Epithelial cell of proximal tubule (primary cell): ENCODE data around the gene KCTD2. TPM values are rescaled to one million over a fixed set of nuclear protein-coding genes. Genes with fewer than 3 reads are reported as not detected.
A peak's percentile ranks its signal among the peaks of the same experiment; 100 is the strongest.

Experiments
- DNase-seq: peaks from one replicate; pipeline ENCODE4 v3.0.0-alpha.2; 2011; ENCODE audit warnings: low read depth
- H3K4me3 ChIP-seq: 2 replicates; pipeline ENCODE4 v1.5.1; 2011; ENCODE audit warnings: low read depth, mild to moderate bottlenecking, low read length
- total RNA-seq: library from RNA; depleted of rRNA; stranded (reverse); fragments of >200 nt; gene quantifications from 2 replicates; pipeline ENCODE4 v1.2.3, GENCODE V29; 2015
- TF ChIP-seq, protein P1 (sequence below): conservative IDR thresholded peaks from 2 replicates; pipeline ENCODE4 v1.5.1; 2012; ENCODE audit warnings: low read depth, mild to moderate bottlenecking, low read length

The KCTD2 gene
- total RNA-seq, 1 donor from 2014 or later: 19.2 TPM

DNA sequence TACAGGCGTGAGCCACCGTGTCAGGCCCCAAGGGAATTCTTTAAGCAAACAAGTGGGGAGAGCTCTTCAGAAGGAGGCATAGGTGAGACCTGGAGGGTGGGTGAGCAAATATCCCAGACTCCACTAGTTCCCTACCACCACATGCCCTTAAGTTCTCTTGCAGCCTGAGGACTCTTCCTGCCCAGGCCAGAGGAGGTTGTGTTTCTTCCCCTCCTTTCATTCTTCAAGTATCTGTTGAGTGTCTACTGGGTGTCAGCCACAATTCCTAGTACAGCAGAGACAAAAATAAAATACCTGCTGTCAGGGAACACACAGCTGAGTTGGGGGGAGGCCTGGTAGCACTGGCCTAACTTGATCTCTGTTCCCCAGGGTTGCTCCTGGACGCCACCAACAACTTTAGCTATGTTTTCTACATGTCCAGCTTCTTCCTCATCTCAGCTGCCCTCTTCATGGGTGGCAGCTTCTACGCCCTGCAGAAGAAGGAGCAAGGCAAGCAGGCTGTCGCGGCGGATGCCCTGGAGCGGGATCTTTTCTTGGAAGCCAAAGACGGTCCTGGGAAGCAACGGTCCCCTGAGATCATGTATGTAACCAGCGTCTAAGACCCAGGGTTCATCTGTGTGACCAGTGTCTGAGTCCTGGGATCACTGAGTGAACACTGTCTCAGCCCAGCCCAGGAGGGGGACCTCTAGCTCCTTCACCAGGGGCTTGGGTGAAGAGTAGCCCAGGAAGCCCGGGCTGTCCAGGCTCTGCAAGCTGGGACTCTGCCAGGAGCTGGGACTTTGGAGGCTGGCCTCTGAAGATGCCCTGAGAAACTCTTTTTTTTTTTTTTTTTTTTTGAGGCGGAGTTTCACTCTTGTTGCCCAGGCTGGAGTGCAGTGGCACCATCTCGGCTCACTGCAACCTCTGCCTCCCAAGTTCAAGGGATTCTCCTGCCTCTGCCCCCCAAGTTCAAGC lies 56.9 kb downstream of the KCTD2 start:
- TF ChIP-seq, protein P1, sequence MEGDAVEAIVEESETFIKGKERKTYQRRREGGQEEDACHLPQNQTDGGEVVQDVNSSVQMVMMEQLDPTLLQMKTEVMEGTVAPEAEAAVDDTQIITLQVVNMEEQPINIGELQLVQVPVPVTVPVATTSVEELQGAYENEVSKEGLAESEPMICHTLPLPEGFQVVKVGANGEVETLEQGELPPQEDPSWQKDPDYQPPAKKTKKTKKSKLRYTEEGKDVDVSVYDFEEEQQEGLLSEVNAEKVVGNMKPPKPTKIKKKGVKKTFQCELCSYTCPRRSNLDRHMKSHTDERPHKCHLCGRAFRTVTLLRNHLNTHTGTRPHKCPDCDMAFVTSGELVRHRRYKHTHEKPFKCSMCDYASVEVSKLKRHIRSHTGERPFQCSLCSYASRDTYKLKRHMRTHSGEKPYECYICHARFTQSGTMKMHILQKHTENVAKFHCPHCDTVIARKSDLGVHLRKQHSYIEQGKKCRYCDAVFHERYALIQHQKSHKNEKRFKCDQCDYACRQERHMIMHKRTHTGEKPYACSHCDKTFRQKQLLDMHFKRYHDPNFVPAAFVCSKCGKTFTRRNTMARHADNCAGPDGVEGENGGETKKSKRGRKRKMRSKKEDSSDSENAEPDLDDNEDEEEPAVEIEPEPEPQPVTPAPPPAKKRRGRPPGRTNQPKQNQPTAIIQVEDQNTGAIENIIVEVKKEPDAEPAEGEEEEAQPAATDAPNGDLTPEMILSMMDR: no peak
- no peak for DNase-seq
- H3K4me3 ChIP-seq: no peak overlapping the region

DNA sequence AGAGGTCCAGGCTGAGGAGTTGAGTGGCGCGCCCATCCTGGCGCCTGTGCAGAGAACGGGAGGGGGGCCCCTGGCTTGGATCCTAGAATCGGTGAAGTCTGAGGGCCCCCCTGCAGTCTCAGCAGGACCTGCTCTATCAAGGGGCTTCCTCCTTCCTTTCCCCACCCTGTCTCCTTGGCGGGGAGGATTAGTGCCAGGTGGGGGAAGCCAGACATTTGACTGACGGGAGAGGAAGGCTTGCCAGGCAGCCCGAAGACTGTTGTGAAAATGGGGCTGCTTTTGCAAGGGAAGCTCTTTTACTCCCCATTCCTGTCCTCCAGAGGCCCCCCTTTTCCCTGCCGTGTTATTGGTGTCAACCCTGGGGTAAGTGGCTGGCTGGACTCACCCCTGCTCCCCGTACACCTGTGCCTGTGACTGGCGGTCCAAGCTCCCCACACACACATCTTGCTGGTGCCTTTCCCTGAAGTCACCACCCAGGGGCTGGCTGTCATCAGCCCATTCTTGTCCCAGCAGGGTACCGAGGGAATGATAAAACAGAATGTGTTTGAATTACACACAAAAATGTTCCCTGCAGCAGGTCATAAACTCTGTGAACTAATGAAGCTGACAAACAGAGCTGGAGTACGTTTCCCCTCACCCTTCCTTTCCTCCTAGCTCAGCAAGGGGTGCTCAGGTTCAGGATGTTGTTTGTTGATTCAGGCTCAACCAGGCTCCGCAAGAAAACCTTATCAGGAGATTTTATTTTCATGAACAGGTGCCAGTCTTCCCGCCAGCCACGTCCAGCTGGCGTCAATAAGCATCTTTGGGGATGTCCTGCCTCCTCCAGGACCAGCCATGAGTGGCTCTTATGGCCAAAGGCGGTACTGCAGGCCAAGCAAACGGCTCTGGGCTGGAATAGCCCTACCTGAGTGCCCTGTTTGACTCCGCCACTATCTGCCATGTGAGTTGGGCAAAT lies 58.4 kb downstream of the KCTD2 start:
- no peak overlapping the region for H3K4me3 ChIP-seq
- TF ChIP-seq, protein P1: peak; percentile 76
- no peak for DNase-seq

DNA sequence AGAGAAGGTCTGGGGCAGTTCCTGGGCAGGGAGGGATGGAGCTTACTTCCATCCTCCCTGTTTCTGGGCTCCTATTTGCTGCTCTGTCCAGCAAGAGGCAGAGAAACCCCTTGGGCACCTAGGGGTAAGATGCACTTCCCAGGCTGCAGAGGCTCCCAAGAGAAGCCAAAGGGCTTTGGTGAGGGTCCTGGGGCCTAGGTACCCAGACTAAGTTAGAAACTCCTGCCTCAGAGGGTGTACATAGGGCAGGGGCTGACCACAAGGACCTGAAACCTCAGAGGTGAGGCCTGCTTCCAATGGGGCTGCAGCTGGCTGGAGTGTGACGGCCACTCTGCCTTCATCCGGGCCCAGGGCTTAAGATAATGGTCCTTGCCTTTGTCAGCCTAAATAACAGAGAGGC lies 61.2 kb downstream of the KCTD2 start:
- no peak overlapping the region for H3K4me3 ChIP-seq
- no peak for DNase-seq
- TF ChIP-seq, protein P1: no peak

DNA sequence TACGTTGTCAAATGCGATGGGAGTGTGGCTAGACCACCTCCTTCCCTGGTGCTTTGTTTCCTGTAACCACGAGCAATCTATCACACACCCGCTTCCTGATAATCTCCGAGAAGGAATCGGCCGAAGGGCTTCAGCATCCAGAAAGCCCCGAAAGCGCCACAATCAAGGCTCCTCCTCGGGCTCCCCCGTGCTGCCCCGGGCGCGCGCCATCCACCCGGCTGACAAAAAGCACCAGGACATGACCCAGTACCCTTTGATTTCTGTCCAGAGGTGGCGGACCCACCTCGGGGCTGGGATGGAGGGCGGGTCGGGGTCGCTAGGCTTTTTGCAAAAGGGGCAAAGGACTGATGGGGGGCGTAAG lies 62.0 kb downstream of the KCTD2 start:
- peak overlapping the region; percentile 71 for H3K4me3 ChIP-seq
- TF ChIP-seq, protein P1: no peak
- DNase-seq: no peak

DNA sequence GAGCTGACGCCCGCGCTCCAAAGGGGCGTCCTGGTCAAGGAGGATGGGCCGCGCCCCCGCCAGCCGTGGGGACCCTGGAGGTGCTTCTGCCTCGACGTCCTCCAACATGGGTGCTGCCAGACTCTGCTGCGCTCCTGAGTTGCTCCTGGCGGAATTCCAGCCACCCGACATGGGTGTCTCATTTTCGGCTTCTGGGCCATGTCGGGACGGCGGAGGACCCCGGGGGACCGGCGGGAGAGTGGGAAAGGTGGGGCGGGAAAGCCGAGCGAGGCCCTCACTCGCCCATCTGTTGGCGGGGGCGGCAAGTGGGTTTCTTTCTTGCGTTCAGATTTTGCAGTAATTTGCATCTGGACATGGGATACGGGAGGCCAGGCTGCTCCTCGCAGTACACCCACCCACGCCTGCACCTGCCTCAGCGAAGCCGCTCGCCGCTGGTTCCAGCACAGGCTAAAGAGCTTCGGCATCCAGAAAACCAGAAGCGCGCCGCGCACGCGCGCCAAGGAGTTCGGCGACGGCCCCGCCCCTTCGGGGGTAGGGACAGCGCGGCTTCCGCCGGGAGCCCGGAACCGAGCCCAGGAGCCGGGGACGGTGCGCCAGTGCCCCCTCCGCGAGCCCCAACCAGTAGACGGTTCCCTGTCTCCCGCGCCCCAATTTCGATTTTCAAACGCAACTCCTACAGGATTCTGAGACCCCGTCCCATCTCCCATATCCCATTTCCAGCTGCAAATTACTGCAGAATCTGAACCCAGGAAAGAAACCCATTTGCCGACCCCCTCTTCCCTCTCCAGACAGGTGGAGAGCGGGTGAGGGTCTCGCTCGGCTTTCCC lies 62.6 kb downstream of the KCTD2 start, which contains the start of gene ARMC7:
TSS of gene ARMC7 (plus strand) at position 563 of the 827 bp plus-strand sequence. CDS start 320 bp downstream, outside the sequence.
- H3K4me3 ChIP-seq: peak within 1 kb of the TSS; percentile 71
- no peak for DNase-seq
- TF ChIP-seq, protein P1: no peak

GRCh38 chr17:75110234-75110937 lies 63.4 kb downstream of the KCTD2 start:
- TF ChIP-seq, protein P1: no peak
- peak overlapping the region; percentile 71 for H3K4me3 ChIP-seq
- no peak for DNase-seq
